Measurements from ENCODE around the gene TMEM187.

TMEM187 gene

DNA sequence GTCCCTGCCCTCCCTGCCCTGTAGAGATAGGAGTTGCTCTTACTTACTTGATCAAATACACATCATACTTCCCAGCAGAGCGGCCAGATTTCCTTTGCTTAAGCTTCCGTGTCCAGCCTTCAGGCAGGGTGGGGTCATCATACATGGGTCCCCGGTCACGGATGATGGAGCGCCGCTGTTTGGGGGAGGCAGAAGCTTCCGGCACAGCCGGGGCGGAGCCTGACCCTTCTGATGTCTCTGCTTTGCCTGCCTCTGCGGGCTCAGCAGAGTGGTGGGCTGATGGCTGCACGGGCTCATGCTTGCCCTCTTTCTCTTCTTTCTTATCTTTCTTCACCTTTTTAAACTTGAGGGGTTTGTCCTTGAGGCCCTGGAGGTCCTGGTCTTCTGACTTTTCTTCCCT is 59.6 kb downstream of the TMEM187 start:
- TF ChIP-seq, protein P1, sequence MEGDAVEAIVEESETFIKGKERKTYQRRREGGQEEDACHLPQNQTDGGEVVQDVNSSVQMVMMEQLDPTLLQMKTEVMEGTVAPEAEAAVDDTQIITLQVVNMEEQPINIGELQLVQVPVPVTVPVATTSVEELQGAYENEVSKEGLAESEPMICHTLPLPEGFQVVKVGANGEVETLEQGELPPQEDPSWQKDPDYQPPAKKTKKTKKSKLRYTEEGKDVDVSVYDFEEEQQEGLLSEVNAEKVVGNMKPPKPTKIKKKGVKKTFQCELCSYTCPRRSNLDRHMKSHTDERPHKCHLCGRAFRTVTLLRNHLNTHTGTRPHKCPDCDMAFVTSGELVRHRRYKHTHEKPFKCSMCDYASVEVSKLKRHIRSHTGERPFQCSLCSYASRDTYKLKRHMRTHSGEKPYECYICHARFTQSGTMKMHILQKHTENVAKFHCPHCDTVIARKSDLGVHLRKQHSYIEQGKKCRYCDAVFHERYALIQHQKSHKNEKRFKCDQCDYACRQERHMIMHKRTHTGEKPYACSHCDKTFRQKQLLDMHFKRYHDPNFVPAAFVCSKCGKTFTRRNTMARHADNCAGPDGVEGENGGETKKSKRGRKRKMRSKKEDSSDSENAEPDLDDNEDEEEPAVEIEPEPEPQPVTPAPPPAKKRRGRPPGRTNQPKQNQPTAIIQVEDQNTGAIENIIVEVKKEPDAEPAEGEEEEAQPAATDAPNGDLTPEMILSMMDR (IDR thresholded peaks at IDR 0.05): no peak

DNA sequence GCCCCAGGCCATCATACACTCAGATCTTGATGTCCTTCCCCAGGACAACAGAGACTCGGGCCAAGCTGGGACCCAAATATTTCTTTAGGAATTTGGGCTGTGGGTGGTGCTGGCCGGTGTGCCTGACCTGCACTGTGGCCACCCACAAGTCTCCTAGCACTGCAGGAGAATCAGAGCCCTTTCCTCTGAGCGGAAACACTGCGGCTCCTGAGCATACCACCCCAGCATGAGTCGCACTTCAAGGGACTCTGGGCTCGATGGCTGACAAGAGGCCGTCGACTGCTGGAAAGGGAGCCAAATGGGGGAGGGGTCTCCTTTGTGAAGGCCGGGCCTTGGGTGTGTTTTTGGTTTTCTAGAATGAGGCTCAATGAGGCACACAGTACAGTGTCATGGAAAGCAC is 60.1 kb downstream of the TMEM187 start:
- TF ChIP-seq, protein P1 (IDR thresholded peaks at IDR 0.05): no peak
